Adipose tissue (tissue), 3 donors: ENCODE measurements around the gene DGKG. TPM values are rescaled to one million over a fixed set of nuclear protein-coding genes. Genes with fewer than 3 reads are reported as not detected.

Experiments
- H3K27ac ChIP-seq: one replicate; pipeline ENCODE4 v1.5.1; 2013; ENCODE audit warnings: low read depth, low read length
- WGBS, 3 donors: extraction: QIAGEN DNeasy Blood & Tissue Kit; methylation state at CpG; one replicate each; pipeline ENCODE4 v1.1.7; 2013; 5-methylcytosine and 5-hydroxymethylcytosine counted together
- polyA plus RNA-seq, 3 donors: library from polyadenylated mRNA; stranded (reverse); fragments of 200-250 nt; gene quantifications; one replicate each; pipeline ENCODE4 v1.2.3, GENCODE V29; 2013
- donor health status: healthy with polysubstance abuse.
- donor health status: Bipolar disorder and iron deficiency.
- donor health status: healthy.

The DGKG gene
- polyA plus RNA-seq, 3 donors, result 0.38 to 0.56 (median 0.39) TPM

DNA sequence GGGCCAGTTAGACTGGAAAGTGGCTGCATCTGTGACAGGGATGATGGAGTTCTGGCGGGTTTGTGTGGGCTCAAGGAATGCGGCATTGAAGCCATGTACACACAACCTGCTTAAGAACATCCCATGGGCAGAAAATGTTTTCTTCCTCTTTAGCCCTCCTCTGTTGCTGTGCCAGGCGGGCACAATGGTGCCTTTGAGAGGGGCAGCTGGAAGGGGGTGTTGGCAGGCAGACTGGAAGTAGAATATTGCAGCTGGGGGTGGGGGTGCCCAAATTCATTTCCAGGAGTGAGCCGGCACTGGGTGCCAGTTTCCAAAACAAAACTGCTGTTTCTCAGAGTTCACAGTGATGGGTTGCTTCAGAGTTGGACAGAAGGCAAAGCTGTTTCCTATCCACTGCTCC is 161.3 kb downstream of the DGKG start:
- 79 to 92% (median 86%) methylated on average over 4 of the region's 4 CpGs for WGBS, 3 donors
- H3K27ac ChIP-seq, result no peak overlapping the region

GRCh38 chr3:186198442-186198841 is 163.6 kb downstream of the DGKG start:
- 88 to 91% (median 89%) methylated on average over 2 of the region's 2 CpGs for WGBS, 3 donors
- no peak overlapping the region for H3K27ac ChIP-seq

DNA sequence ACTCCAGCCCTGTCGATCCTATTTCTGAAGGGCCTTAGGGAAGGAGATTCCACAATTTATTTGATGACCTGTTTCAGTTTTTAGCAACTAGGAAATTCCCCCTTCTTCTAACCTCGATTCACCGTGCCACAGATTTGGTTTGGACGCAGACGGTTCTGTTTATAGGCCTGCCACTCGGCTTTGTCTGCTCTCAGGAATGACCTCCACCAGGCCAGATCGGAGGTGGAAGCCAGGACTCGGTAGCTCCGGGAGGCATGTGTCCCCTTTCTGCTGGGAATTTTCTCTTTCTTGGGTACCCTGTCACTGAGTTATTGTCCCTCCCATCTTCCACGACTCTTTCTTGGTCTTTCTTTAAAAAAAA is 167.6 kb downstream of the DGKG start:
- H3K27ac ChIP-seq, result no peak overlapping the region
- WGBS, 3 donors, result 26 to 44% (median 34%) methylated on average over 10 of the region's 10 CpGs

GRCh38 chr3:186193534-186194450 is 168.2 kb downstream of the DGKG start:
- no peak overlapping the region for H3K27ac ChIP-seq
- 11 to 16% (median 14%) methylated on average over 69 to 75 of the region's 75 CpGs for WGBS, 3 donors

DNA sequence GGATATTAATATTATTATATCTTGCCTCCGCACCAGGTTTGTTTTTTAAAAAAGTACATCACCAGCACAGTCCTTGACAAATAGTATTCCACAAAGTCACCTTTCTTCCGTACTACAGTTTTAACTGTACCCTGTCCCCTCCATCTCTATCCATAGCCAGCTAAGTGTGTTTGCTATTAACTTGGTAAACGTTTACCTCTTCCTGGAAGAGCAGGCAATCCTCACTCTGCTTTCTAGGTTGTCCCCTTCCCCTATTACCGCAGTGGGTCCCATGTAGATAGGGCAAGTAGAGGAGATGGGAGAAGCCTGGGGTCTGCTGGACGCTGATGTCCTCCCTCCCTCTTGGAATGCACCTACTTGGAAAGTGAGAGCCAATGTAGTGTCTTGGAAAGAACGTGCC is 169.2 kb downstream of the DGKG start:
- 77 to 81% (median 80%) methylated on average over 6 of the region's 6 CpGs for WGBS, 3 donors
- H3K27ac ChIP-seq, result no peak overlapping the region

DNA sequence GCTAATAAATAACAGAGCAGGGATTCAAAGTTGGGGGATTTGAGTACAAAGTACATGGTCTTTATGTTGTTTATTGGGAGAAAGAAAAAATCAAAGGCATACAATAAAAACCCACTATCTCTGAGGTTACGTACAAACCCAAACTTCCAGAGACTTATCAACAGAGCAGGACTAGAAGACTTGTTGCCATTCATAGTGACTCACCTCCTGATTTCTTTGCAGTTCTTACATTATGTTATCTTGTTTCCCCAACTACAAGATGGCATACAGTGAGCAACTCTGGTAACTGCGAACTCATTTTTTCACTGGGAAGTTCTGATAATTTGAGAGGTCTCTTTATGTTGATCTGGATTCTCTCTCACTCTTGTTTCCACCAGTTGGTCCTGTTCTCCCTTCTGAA is 172.5 kb downstream of the DGKG start:
- WGBS, 3 donors, result 85 to 93% (median 91%) methylated on average over 2 of the region's 2 CpGs
- H3K27ac ChIP-seq, result no peak overlapping the region

- H3K27ac ChIP-seq, result no peak overlapping the region
- 78 to 87% (median 79%) methylated on average over 11 of the region's 11 CpGs for WGBS, 3 donors
Observed at GRCh38 chr3:186187401-186188275, 174.4 kb downstream of the DGKG start.

DNA sequence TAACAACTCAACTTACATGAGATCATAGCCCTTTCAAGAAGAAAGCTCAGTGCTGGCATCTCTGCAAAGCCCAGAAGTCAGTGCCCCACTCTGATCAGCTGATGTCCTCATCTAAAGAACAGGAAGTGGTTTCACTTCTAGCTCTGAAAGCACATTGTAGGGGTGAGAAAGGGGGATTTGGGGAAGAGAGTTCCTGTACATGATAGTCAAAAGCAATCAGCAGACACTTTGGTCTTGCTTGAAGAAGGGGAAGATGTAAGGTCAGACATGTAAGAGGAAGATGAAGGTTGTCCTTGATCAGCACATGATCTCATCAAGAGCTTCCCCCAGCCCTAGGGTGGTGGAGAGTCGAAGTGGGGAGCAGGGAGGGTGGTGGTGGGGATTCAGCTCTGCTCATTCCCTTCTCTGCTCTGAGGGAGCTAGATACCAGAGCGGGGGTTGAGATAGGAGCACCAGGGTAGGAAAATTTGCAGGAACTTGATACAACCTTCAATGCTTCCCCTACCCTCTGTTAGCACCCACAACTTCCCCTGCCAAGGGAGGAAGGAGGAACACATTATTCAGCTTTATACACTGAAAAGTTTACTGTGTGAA is 176.7 kb downstream of the DGKG start:
- no peak overlapping the region for H3K27ac ChIP-seq

DNA sequence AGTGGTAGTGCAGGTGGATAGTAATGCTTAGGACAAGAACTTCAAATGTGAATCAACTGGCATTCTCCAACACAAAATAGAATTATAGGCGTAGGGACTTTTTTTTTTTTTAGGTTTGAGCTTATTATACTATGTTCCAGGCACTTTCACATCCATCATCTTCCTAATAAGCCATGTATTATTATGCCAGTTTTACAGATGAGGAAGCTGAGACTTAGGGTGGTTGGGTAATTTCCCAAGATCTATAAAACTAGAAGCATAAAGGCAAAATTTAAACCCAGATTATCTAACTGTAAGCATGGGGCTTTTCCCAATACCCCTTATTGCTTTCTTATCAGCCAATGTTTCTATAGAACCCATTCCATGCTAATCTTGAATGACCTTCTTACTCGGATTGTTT is 178.0 kb downstream of the DGKG start:
- 73 to 79% (median 74%) methylated on average over 2 of the region's 2 CpGs for WGBS, 3 donors
- no peak overlapping the region for H3K27ac ChIP-seq

More for the DNA sequence above, 176.7 kb downstream of the DGKG start:
- WGBS, 3 donors, result 36 to 57% (median 44%) methylated on average over 2 of the region's 2 CpGs

- H3K27ac ChIP-seq, result no peak overlapping the region
Observed at GRCh38 chr3:186182850-186183249, 179.2 kb downstream of the DGKG start.

DNA sequence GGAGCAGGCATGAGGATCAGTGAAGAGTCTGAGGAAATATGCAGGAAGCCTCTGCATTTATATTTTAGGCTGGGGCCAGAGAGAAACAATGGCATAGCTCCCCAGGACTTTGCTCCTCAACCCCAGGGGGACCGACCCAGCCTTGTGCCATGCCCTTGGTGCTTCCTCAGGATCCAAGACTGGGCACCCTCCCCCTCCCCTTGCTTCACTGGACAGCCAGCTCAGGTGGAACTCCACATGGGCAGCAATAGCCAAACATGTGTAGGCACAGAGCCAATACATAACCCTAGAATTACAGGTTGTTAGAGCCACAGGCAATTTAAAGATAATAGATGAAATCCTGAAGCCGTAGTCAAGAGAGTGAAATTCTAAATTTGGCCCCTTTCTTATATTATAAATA is 180.1 kb downstream of the DGKG start:
- H3K27ac ChIP-seq, result no peak overlapping the region
- WGBS, 3 donors, result 66 to 92% (median 84%) methylated on average over 2 of the region's 2 CpGs

More at GRCh38 chr3:186182850-186183249, 179.2 kb downstream of the DGKG start:
- WGBS, 3 donors, result 45 to 85% (median 59%) methylated on average over 6 of the region's 6 CpGs

DNA sequence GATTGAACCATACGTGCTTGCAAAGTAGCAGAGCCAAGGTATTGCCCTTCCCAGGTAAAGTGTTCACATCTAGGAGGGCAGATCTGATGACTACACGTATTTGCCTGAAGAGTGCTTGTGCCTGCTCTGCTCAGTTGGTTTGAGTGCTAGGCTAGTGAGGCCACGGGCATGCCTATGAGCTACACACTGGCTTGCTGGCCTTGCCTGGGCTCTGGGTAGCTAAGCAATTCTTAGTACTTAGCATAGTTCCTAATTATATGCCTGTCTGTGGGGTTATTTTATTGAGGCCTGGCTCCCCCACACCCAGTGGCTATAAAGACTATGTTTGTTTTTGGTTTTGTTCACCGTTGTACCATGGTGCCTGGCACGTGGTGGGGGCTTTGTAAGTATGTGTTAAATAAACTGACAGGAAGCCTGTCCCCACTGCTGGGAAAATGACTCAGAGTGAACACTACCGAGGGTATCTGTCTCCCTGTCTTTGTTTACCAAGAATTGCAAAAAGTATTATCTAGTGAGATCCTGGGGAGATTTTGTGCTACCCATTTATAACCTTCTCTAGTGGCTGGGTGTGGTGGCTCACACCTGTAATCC is 181.0 kb downstream of the DGKG start:
- no peak overlapping the region for H3K27ac ChIP-seq
- 64 to 83% (median 82%) methylated on average over 6 of the region's 6 CpGs for WGBS, 3 donors

GRCh38 chr3:186180151-186180550 is 181.9 kb downstream of the DGKG start:
- 65 to 81% (median 74%) methylated on average over 5 of the region's 5 CpGs for WGBS, 3 donors

GRCh38 chr3:186178412-186178811 is 183.6 kb downstream of the DGKG start:
- no peak overlapping the region for H3K27ac ChIP-seq
- WGBS, 3 donors, result 80 to 95% (median 87%) methylated on average over 4 of the region's 4 CpGs

More at GRCh38 chr3:186180151-186180550, 181.9 kb downstream of the DGKG start:
- no peak overlapping the region for H3K27ac ChIP-seq

DNA sequence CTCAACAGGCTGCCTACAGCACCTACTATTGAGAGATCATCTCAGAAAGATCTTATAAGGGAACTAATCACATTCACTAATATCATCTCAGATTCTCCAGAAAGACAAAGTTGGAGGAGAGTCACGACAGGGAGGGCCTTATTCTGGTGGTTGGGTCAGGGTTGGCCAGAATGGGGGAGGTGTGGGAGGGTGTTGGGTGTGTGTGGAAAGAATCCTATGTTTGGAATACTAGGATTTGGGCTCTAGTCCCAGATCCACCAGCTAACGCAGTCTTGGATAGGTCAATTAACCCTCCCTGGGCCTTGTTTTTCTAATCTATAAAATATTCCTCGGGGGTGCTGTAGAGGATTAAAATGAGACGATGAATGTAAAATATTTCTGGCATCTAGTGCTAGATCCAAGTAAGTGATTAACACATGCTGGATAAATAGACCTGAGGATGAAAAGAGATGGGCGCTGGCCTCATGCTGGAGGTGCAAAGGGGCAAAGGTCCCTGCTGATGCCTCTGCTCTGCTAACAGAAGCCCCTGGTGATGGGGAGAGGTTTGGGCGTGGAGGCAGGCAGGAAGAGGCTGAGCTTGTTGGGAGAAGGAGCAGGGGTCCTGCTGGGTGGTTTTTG is 185.6 kb downstream of the DGKG start:
- WGBS, 3 donors, result 64 to 68% (median 64%) methylated on average over 6 of the region's 6 CpGs
- no peak overlapping the region for H3K27ac ChIP-seq

DNA sequence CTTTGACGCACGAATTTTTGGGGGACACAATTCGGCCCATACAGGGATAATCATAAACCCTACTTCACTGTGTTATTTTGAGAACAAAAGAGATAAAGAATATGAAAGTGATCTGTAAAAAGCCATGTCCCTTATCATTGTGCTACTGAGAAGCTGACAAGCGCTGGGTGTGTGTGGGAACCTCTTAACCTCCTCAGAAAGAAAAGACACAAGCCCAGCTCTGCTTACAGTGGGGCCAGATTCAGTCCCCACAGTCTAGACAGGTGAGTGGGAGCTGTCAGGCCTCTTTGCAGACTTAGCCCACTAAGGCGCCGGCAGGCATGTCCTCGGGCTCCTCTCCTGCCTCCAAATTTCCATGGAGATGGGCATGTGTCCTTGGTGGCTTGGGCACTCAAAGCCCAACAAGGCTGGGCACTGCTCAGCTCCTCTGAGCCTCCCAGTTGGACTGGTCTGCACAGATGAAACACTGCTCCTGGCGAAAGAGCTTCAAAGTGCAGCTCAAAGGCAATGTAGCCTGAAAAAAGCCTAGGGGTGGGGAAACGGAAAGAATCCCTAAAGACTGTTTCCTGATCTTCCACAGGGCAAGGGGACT is 188.7 kb downstream of the DGKG start:
- no peak overlapping the region for H3K27ac ChIP-seq
- WGBS, 3 donors, result 93 to 95% (median 94%) methylated on average over 9 of the region's 9 CpGs

DNA sequence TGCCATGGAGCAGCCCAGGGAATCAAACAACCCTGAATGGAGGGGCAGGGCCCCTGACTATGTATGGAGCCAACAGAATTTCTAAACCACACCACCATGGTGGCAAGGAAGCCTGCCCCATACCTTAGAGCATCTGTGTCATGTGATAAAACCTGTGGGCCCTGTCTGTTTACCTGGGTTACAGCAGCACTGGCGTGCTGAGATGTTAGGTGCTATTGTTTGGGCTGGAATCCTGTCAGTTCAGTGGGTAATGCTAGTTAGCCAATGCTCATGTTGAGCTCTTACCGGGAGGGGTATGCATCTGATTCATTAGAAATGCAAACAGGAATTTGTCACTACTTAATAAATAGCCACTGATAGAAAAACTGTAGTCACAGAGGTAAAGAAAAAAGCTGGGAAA is 189.7 kb downstream of the DGKG start:
- 86 to 96% (median 90%) methylated on average over 2 of the region's 2 CpGs for WGBS, 3 donors

GRCh38 chr3:186171521-186171920 is 190.5 kb downstream of the DGKG start:
- 88 to 100% (median 97%) methylated on average over 2 of the region's 2 CpGs for WGBS, 3 donors
- no peak overlapping the region for H3K27ac ChIP-seq

More for the DNA sequence above, 189.7 kb downstream of the DGKG start:
- H3K27ac ChIP-seq, result no peak overlapping the region
